Measurements from ENCODE around the gene BTN1A1. TPM values are rescaled to one million over a fixed set of nuclear protein-coding genes. Genes with fewer than 3 reads are reported as not detected.
A peak's percentile ranks its signal among the peaks of the same experiment; 100 is the strongest.

The BTN1A1 gene
- total and polyA plus RNA-seq, 2 donors (not counting 1 experiment from before 2014, with no cell fraction given), result 0.42 to 0.74 TPM

DNA sequence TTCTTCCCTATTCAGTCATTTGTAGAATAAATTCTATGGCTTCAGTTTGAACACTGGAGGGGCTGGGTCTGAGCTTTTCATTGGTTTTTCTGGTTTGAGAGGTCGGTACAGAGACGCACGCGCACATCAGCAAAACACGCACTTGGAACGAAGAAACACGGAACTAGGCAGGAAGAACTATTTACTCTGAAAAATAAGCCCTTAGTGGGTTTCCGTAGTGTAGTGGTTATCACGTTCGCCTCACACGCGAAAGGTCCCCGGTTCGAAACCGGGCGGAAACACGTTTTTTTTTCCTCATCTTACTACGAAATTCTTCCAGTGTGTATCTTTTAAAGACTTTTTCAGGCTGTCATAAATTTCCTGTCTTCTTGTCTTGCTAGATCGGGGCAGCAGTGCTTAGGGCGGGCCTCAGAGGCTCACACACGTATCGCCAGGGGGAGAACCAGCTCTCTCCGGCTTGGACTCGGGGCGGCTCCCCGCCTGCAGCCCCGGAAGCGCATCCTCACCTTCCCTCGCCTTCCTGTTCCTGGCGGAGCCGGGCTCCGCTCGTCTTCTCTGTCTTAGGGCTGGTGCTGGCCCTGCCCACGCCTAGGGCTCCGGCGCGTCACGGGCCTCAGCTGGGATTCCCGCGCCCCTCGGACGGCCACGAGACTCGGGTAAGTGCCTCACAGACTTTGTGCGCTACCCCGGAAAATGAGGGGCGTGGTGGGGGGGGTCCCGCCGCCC, 37.9 kb downstream of the BTN1A1 start, which contains the start of gene HMGN4:
Gene HMGN4, plus strand, starts transcription at position 521 of the 726 bp plus-strand sequence. CDS start 6,841 bp downstream, outside the sequence.
- Histone ChIP-seq H2AFZ (ENCODE audit: insufficient read depth, low read depth, low read length, poor library complexity, severe bottlenecking) (peak within 1 kb of the TSS; percentile 89), H3K4me3 (ENCODE audit: control extremely low read depth in 1 of 5, extremely low read depth in 1 of 5, insufficient read depth in 1 of 5, low read depth in 2 of 5, low read length in 4 of 5) (peak within 1 kb of the TSS; percentile 89 to 98 (median 92)), H3K27ac (ENCODE audit: low read length in 2 of 2) (peak within 1 kb of the TSS; percentile 84 to 94), H3K27me3 (replicated peaks in 1 of 4; ENCODE audit: control extremely low read depth in 1 of 4, control insufficient read depth in 3 of 4, insufficient read depth in 4 of 4, low read length in 3 of 4) (no peaks in the 10 kb centered on the region), H3K9ac (ENCODE audit: low read length) (peak within 1 kb of the TSS; percentile 97), H3K79me2 (ENCODE audit: control insufficient read depth, insufficient read depth, low read length) (peaks cover 35% of the 10 kb centered on the region), H3K9me3 (ENCODE audit: control extremely low read depth in 1 of 3, control insufficient read depth in 2 of 3, insufficient read depth in 1 of 3, low read length in 2 of 3) (no peaks in the 10 kb centered on the region), H4K20me1 (ENCODE audit: control insufficient read depth, insufficient read depth, low read length, poor library complexity, severe bottlenecking) (no peaks in the 10 kb centered on the region), H3K36me3 (replicated peaks in 1 of 2; ENCODE audit: control extremely low read depth in 1 of 2, control insufficient read depth in 1 of 2, extremely low read depth in 1 of 2, insufficient read depth in 2 of 2, low read length in 1 of 2) (peaks cover 0 to 7% of the 10 kb centered on the region in 2 experiments), H3K4me1 (ENCODE audit: control insufficient read depth in 2 of 2, insufficient read depth in 2 of 2, low read length in 2 of 2) (peaks cover 29 to 35% of the 10 kb centered on the region in 2 donors), H3K4me2 (replicated peaks; ENCODE audit: low read depth, low read length, poor library complexity, severe bottlenecking) (peak within 1 kb of the TSS; percentile 82)
- POLR2A ChIA-PET, result interaction anchor here (0.5 to 3.1 kb wide), 22 partner anchors 8 to 1269 kb away, joined by 3 to 51 read pairs (median 6); a partner anchor contains a TSS
- WGBS (ENCODE audit: insufficient coverage), result under 1% methylated on average over 47 of the region's 49 CpGs
- CTCF ChIA-PET, result interaction anchor here (0.7 to 3.6 kb wide), 21 partner anchors 10 to 493 kb away, joined by 3 to 18 read pairs (median 4); a partner anchor contains a TSS
- Mint-ChIP-seq H3K4me3 (peak within 1 kb of the TSS; percentile 96), H3K27ac (peak within 1 kb of the TSS; percentile 99), H3K9me3 (ENCODE audit: insufficient read depth) (no peaks in the 10 kb centered on the region), H3K4me1 (peaks cover 56% of the 10 kb centered on the region), H3K27me3 (peaks cover 3% of the 10 kb centered on the region)
- ATAC-seq (ENCODE audit: low read depth) (peak; percentile 68), DNase-seq (peak; percentile 97)
- intact Hi-C loops (cut with micrococcal nuclease), result loop anchor here (1.0 to 5.0 kb wide), 12 partner anchors 15 to 253 kb away; partner anchors contain the start of genes ABT1, BTN2A1, BTN3A1 and BTN3A2
- TF ChIP-seq, protein P1, sequence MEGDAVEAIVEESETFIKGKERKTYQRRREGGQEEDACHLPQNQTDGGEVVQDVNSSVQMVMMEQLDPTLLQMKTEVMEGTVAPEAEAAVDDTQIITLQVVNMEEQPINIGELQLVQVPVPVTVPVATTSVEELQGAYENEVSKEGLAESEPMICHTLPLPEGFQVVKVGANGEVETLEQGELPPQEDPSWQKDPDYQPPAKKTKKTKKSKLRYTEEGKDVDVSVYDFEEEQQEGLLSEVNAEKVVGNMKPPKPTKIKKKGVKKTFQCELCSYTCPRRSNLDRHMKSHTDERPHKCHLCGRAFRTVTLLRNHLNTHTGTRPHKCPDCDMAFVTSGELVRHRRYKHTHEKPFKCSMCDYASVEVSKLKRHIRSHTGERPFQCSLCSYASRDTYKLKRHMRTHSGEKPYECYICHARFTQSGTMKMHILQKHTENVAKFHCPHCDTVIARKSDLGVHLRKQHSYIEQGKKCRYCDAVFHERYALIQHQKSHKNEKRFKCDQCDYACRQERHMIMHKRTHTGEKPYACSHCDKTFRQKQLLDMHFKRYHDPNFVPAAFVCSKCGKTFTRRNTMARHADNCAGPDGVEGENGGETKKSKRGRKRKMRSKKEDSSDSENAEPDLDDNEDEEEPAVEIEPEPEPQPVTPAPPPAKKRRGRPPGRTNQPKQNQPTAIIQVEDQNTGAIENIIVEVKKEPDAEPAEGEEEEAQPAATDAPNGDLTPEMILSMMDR (IDR thresholded peaks at IDR 0.05), result peak; percentile 8
- TF ChIP-seq EZH2 (IDR thresholded peaks at IDR 0.05; ENCODE audit: borderline replicate concordance, insufficient read depth, low read depth, low read length, poor library complexity, severe bottlenecking), result no peak

Measured in B cell (primary cell).